Stimulated activated CD8-positive, alpha-beta memory T cell treated with anti-CD3 and anti-CD28 coated beads, Interleukin-15, amount 100 ng/mL, for 48 hours (primary cell): ENCODE data around the gene SMG6.
"Not testable (repeated sequence)": the region's sequence is repeated elsewhere in the genome, so short reads cannot be mapped to it uniquely, and the experiment has no call there.

Experiments
- DNase-seq, 2 donors: peaks; one replicate each; pipeline ENCODE4 v3.0.0-alpha.2; 2020; ENCODE audit warnings: low read depth in 2 of 2

SMG6 gene

DNA sequence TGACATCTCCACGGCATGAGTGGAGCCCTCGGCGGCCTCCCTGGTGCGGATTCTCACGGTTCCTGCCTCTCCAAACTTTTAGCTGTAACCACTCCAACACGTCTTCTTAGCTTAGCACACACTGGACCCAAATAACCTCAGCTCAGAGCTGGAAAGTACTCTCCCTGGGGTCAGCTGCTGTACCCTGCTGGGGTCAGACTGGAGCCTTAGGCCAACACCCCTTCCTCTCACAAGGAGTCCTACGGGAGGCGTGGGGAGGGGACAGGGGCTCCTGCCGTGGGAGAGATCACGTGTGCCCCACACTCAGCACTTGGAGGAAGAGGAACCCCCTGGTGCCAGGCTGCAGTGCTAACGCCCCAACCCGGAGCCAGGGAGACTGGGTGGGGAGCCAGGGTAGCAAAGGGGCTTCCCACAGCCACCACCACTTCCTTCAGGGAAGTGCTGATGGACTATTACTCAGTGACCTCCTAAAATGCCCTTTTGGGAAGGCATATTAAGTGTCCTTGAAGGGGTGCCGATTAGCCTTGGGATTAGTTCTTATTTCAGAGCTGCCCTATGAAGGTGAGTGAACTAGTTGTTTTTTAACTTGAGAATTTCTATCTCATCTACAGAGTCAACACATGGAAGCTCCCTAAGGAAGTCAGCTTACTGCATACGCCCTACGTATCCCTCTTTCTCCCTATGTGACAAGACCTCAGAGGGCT is 124.6 kb downstream of the SMG6 start:
- no peak for DNase-seq

- DNase-seq = no peak
Observed at GRCh38 chr17:2177235-2177811, 126.3 kb downstream of the SMG6 start.

DNA sequence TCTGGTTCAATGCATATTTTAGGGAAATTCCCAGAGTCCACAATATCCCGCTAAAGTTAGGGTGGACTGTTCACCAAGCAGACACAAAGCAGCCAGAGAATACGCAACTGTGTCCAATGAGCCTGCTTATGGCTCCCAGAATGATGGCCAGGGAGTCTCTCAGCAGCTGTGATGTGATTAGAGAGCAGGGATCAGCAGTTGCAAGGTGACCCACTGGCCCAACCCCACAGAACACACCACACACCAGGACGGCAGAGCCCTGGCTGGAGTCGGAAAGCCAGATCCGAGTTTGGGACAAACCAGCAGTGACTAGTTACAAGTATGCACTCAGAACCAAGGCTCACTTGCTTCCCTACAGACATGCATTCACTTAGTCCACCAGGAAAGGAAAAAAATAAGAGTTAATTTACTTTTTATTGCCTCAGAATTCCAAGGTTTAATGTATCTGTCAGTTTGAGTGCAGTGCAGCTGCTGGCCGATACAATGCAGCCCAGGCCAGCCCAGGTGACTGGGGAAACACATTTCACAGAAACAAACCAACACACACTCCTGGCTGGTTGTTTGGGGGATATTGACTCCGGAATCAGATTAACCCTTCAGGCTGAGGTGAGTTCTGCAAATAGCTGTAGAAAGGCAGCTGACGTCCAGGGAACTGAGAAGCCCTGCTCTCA is 127.0 kb downstream of the SMG6 start:
- DNase-seq = no peak

DNA sequence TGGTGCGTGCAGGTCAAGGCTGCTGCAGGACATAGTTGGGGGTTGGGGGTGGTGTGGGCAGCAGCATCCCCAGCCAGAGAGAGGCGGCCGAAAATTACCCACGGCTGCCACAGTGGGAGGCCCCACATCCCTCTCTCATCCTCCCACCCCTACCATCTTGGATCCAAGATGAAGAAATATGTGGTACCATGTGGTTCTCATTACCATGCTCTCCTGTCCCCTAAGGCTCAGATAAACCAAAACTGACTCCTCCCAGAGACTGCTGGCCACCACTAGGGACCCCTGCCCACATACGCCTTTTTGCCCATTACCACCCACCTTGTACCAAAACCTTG is 128.3 kb downstream of the SMG6 start:
- DNase-seq = no peak

DNA sequence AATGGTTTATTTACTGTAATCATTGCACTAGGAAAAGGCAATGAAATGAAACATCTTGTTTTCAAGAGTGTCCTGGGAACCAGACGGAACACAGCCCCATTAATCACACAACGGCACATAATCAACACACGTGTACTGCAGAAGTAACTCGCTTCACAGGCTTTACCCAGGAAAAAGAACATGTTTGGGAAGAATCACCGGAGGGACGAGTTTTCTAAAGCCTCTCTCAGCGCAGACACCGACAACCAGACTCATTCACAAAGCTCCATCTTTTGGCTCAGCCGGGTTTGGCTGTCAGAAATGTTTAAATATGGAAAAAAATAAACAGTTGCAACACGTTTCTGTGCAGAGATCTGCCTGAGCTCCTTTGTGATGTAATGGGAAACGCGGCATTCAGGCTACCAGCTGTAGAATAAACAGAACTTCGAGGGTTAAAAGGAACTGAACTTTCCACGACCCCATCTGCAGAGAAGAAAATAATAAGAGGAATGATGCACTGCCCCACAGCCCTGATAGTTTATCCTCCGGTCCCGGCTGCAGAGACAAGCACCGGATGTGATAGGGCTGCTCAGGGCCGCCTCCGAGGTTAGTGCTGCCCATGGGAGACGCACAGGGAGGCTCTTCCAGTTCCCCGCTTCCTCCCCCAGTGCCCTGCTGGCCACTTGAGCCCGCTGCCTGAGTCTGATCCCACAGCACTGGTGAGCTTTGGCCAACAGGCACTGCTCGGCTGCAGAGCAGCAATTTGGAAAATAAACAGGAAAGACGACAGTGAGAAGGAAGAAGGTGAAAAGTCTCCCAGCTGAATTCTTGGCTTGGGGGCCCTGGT is 128.9 kb downstream of the SMG6 start:
- no peak for DNase-seq

DNA sequence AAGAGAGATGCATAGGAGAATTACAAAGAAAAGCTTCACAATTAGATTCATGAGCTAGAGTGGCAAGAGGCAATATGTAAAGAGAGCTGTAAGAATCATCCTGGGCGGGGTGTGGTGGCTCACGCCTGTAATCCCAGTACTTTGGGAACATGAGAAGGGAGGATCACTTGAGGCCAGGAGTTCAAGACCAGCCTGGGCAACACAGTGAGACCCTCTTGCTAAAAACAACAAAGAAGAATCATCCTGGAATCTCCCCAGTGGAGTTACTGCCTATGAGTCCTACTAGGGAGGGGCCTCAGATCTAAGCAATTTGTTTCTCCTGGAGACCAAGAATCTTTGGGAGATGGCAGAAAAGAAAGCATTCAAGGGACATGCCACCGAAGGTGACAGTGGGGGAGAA is 129.6 kb downstream of the SMG6 start:
- no peak for DNase-seq

- DNase-seq = no peak
Observed at GRCh38 chr17:2172999-2173398, 130.6 kb downstream of the SMG6 start.

- DNase-seq = no peak
Observed at GRCh38 chr17:2172077-2172851, 131.3 kb downstream of the SMG6 start.

GRCh38 chr17:2171702-2172076 is 131.9 kb downstream of the SMG6 start:
- DNase-seq = no peak

GRCh38 chr17:2170023-2170422 is 133.6 kb downstream of the SMG6 start:
- no peak for DNase-seq

DNA sequence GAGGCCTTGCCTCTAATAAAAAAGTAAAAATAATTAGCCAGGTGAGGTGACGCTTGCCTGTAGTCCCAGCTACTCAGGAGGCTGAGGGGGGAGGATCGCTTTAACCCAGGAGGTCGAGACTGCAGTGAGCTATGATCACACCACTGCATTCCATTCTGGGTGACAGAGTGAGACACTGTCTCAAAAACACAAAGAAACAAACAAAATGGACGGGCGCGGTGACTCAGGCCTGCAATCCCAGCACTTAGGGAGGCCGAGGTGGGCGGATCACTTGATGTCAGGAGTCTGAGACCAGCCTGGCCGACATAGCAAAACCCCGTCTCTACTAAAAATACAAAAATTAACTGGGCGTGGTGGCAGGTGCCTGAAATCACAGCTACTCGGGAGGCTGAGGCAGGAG is 137.9 kb downstream of the SMG6 start:
- not testable (repeated sequence) for DNase-seq

- no peak for DNase-seq
Observed at GRCh38 chr17:2158396-2158780, 145.2 kb downstream of the SMG6 start.

DNA sequence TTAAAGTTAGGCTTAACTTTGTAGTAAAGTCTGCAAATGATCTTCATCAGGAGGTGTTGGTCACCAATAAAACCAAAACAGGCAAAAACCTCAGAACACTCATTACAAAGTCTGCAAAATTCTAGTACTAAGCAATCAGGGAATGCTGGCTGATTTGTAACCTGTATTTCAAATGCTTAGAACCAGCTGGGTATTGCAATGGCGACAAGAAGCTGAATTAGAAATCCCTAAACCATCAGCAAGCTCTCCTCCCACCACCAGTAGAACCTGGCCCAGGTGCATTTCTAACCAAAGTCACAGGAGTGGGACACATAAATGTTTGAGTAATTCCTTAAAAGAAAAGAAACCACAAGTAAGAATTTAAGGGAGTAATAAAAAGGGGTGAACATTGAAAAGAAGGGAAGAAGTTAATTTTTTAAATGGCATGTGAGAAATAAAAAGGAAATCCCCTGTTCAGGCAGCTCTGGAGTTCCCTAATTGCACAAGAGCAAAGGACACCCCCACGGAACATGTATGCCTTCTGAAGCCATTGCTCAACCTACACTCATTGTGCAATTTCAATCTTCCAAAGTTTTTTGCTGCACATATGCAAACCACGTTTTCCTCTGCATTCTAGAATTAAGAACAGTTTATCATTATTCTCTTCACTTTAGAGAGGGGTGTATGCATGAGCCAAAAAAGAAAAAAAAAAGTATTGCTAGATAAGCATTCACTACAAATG is 145.8 kb downstream of the SMG6 start:
- DNase-seq = no peak

DNA sequence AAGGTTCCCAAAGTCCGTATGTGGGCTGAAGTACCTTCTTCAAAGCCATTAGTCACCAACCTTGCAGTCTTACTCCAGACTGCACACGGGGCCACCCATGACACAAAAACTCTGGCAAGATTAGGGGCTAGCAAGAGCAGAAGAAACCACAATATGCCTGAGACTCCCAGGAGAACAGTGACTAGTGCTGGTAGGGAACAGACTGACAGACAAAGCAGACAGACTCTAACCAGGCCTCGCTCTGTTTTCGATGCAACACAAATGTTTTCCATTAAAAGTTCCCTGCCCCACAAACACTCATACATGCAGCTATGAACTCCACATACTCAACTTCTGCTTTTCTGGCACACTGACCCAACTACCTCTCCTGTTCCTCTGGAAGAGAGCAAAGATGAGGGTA is 146.5 kb downstream of the SMG6 start:
- DNase-seq = no peak

- no peak for DNase-seq
Observed at GRCh38 chr17:2156666-2157065, 146.9 kb downstream of the SMG6 start.

DNA sequence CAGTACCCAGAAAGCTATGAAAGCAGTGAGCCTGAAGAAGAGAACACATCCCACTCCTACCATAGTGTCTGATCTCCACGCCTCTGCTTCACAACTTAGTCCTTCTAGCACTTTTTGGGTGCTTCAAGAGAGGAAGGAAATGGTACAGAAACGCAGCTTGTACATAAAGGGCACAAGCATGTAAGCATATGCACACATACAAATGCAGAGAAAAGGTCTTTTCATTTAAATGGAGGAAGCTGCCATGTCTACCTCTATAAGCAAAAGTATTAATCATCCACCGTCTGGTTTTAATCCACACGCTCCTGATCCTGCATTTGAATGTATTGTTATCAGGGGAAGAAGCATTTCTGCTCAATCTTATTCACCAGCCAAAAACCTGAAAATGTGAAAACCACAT is 148.0 kb downstream of the SMG6 start:
- DNase-seq = no peak

GRCh38 chr17:2151358-2152033 is 152.1 kb downstream of the SMG6 start:
- DNase-seq = no peak

GRCh38 chr17:2150806-2151205 is 152.8 kb downstream of the SMG6 start:
- no peak for DNase-seq

DNA sequence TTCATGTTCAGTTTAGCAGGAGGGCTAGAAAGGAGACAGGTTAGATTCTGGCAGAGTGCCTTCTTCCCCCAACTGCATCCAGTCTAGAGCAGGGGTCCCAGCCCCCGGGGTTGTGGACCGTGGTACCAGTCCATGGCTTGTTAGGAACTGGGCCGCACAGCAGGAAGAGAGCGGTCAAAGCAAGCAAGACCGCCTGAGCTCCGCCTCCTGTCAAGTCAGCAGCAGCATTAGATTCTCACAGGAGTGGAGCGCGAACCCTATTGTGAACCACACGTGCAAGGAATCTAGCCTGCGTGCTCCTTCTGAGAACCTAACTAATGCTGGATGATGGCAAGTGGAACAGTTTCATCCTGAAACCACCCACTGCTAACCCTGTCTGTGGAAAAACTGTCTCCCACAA is 153.7 kb downstream of the SMG6 start:
- DNase-seq = no peak

- DNase-seq = no peak
Observed at GRCh38 chr17:2146132-2146871, 157.3 kb downstream of the SMG6 start.
